GM18951 (cell line): Measurements from ENCODE around the gene MYOZ3.

Experiments
- POLR2A ChIP-seq: IDR thresholded peaks from 4 replicates; pipeline ENCODE4 v1.6.1; 2011; ENCODE audit warnings: mild to moderate bottlenecking; ENCODE audit not compliant: insufficient read length, insufficient read depth; ENCODE audit errors: extremely low read depth
- in situ Hi-C: fragments of 300-500 bp; cut with MboI; formaldehyde crosslinking; loops from one replicate; pipeline ENCODE4 v1.12.0; 2022; ENCODE audit warnings: low sequenced_read_pairs, mixed read lengths, inconsistent platforms; ENCODE audit not compliant: unreplicated experiment

MYOZ3 gene

GRCh38 chr5:150622157-150622556, 38.9 kb upstream of the MYOZ3 start:
- in situ Hi-C loops = no loop called here
- no peak for TF ChIP-seq POLR2A

DNA sequence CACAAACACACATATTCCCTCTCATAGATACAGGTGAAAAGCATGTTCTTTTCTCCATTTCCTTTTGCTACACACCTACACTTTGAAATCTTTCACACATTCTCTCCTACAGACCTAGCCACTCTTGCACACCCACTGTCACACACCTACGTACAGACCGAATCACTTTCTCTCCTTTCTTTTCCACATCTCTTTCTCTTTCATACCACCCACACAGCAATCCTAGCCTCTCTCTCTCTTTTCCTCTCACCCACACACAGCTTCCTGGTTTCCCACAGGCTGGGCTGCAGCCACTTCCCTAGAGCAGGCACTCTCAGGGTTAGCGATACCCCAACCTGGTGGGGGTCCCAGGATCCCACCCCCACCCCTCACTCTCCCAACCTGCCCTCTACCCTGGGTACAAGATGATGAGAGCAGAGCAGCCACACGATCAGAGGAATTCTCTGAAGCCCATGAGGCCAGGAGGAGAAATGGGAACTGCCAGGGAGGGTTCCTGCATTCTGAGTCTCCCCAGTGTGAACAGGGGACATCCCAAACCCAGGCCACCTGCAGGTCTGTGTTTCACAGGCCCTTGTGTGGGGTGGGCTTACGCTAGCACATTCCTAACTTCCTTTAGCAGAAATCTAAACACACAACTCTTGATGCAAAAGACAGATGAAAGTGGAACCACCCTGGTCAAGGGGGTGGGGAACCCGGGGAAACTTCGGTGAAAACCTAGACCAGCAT, 37.7 kb upstream of the MYOZ3 start:
- no peak for TF ChIP-seq POLR2A
- in situ Hi-C loops = no loop called here

DNA sequence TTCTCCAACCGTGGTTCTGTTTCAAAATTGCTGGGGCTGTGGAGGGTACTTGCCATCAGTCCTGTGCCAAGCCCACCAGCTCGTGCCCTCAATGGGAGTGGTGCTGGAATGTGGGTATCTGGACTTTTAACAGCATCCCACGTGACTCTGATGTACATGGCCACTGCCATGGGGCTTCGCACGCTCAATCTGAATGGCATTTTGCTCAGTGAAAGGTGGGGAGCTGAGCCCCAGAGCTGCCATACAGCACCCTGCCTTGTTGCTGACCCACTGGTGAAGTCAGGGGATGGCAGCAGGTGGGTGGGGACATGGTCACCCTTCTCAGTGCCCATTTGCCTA, 37.2 kb upstream of the MYOZ3 start:
- in situ Hi-C loops = no loop called here
- no peak for TF ChIP-seq POLR2A

DNA sequence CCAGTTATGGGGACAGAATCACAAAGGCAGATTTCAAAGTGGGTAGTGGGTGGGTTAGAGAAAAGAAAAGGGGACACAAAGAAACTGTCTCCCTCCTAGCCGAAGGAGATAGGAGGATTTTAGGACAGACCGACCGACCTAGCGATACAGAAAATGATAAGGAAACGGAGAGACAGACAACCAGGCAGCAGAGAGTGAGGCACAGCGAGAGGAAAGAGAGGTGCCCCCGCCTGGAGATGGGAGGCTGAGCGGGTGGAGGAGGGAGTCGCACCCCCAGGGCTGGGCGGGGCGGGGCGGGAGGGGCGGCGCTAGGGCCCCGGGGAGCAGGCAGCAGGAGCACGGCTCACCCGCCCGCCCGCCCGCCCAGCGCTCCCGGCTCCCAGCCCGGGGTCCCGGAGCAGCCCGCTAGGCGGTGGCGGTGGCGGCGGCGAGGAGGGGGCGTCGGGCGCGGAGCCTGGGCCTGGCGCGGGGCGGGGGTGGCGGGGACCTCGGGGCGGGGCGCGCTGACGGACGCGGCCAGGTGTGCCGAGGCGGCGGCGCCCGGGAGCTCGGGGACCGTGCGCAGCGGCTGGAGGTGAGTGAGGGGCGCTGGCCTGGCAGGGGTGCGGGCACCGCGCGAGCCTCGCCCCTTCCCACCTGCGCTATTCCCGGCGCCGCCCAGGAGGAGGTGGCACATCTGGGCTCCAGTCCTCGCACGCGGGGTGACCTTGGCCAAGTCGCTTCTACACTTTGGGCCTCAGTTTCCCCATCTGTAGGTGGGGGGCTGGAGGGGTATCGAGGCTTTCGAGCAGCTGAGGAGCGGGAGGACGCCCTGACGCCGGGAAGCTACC, 36.5 kb upstream of the MYOZ3 start:
- in situ Hi-C loops = no loop called here
- TF ChIP-seq POLR2A = no peak

DNA sequence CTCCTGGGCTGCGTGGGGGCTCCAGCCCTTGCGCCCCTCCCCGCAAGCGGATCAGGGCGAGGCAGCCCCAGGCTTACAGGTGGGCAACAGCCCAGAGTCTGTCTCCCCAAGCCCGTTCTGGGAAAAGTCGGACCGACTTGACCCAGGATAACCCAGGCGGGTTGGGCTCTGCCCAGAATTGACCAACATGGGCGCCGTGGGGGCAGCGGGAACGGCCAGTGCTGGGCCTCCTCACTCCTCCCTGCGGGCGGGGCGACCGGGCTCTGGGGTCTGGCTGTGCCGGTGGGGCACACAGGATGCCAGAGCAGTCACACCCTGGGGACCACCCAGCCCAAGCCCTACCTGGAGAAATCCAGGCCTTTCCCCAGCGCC, 35.9 kb upstream of the MYOZ3 start:
- in situ Hi-C loops = no loop called here
- no peak for TF ChIP-seq POLR2A

- in situ Hi-C loops = no loop called here
- no peak for TF ChIP-seq POLR2A
Observed at GRCh38 chr5:150625831-150626746, 35.0 kb upstream of the MYOZ3 start.

GRCh38 chr5:150626853-150627276, 34.2 kb upstream of the MYOZ3 start:
- in situ Hi-C loops = no loop called here
- no peak for TF ChIP-seq POLR2A

DNA sequence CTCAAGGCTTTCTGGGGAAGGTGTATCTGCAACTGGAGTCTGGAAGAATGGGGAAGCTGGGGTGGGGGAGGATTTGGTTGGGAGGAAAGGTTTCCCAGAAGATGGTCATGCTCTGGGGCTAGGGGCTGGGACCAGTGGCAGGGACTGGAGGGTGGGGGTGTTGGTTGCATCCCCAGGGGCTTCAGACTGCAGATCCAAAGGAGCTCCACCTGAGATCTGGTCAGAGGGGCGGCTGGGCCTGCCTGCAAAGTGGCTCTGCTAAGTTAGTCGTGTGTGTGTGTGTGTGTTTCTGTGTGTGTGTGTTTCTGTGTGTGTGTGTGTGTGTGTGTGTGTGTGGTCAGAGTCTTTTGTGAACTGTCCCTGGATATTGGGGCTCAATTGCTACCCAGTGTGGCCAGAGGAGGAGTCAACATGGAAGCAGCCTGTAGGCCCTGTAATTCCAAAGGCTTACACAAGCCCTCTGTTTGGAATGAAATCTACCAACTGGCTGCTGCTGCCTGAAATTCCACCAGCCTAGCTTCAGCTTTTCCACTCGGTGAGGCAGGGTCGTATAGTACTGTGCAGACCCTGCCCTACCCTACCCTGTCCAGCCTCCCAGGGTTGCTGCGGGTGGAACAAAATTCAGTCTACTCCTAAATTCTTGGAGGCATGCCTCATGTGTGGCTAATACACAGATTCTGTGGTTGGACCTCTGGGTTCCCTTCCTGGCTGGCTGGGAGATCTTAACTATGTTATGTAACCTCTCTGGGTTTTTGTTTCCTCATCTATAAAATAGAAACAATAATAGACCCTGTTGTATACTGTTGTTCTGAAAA, 33.1 kb upstream of the MYOZ3 start:
- in situ Hi-C loops = no loop called here
- TF ChIP-seq POLR2A = no peak

- TF ChIP-seq POLR2A = no peak
- in situ Hi-C loops = no loop called here
Observed at GRCh38 chr5:150628936-150629485, 32.0 kb upstream of the MYOZ3 start.

DNA sequence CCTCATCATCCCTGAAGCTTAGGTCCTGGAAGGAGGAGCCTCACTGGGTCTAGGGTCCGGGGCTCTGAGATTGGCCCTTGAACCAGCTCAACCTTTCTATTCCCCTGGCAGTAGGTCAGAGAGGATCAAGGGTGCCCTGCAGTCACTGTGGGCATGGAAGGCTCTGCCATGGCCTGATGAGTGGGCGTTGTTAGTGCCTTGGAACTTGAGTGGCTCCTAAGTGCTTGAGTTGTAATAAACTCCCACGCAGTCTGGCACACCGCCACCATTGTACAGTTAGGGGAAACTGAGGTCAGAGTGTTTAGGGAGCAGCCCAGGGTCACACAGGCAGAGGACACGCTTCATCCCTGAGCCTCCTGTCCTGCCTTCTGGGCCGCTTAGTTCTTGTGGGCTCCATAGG, 31.0 kb upstream of the MYOZ3 start:
- in situ Hi-C loops = no loop called here
- TF ChIP-seq POLR2A = no peak

GRCh38 chr5:150630461-150631325, 30.4 kb upstream of the MYOZ3 start:
- in situ Hi-C loops = no loop called here
- TF ChIP-seq POLR2A = no peak
